Upper lobe of right lung (tissue), 1 donor: Measurements from ENCODE around the gene OLFML2A. TPM values are rescaled to one million over a fixed set of nuclear protein-coding genes. Genes with fewer than 3 reads are reported as not detected.
A peak's percentile ranks its signal among the peaks of the same experiment; 100 is the strongest.

Experiments used
- ATAC-seq: fragments of 200-7000 bp; cut with Tn5 transposase; one replicate; pipeline ENCODE4 v1.9.1; 2020; ENCODE audit warnings: mild to moderate bottlenecking, moderate library complexity
- DNase-seq: peaks from one replicate; pipeline ENCODE4 v3.0.0-alpha.2; 2020
- H3K27ac ChIP-seq: fragments of 200-600 bp; one replicate; pipeline ENCODE4 v1.8.0; 2022
- H3K27me3 ChIP-seq: fragments of 200-600 bp; one replicate; pipeline ENCODE4 v1.8.0; 2022; ENCODE audit warnings: mild to moderate bottlenecking
- H3K36me3 ChIP-seq: fragments of 200-600 bp; one replicate; pipeline ENCODE4 v1.8.0; 2022
- H3K4me1 ChIP-seq: fragments of 200-600 bp; one replicate; pipeline ENCODE4 v1.8.0; 2022
- H3K4me3 ChIP-seq: fragments of 200-600 bp; one replicate; pipeline ENCODE4 v1.8.0; 2022; ENCODE audit warnings: mild to moderate bottlenecking
- H3K9me3 ChIP-seq: fragments of 200-600 bp; one replicate; pipeline ENCODE4 v1.8.0; 2022
- CTCF ChIP-seq: fragments of 200-600 bp; IDR thresholded peaks from one replicate; pipeline ENCODE4 v1.8.0; 2022; ENCODE audit warnings: antibody characterized with exemption
- intact Hi-C: fragments of 100-400 bp; cut with DNase I; formaldehyde crosslinking; loops from one replicate; pipeline ENCODE4 v1.11.0; 2022
- total RNA-seq: library from RNA; stranded (reverse); fragmentation: NEBNext Ultra II Directional; extraction: Animal tissue kit (Norgen Biotek cat#: 25700); gene quantifications from one replicate; pipeline ENCODE4 v1.2.1, GENCODE V29; 2021
- donor health status: DM: no; HTN: yes; CAD: no; lungs with severe emphysema.

OLFML2A gene
- total RNA-seq, 1 donor from 2014 or later: 39.5 TPM

DNA sequence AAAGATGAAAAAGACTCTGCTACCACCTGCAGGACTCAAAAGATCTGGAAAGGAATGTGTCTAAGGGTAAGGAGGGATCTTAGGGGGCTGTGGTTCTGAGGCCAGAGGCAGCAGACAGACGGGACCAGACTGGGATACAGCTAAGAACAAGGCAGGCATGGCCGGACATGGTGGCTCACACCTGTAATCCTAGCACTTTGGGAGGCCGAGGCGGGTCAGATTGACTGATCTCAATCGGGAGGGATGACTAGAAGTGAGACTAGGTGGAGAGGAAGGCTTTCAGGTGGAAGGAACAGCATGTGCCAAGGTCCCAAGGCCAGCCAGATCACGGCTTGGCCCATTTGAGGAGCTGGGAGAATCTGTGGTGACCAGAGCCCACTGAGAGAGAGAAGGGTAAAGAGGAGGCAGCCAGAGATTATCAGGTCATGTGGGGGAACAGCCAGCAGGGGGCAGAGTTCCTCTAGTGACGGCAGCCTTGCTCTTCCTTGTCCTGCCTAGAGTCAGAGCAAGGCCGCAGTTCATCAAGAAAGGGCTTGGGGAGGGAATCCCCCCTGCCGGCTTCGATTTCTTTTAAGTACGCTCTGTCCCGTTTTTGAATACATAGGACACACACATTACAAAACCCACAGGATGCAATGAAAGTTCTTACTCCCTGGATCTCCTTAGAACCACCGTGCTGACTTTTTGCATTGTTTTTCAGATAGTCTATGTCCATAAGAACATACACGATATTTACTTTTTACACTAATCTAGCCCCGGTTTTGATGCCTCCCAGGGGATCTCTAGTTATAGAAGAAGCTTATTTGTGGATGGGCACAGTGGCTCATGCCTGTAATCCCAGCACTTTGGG is 2.6 kb upstream of the OLFML2A start:
- intact Hi-C loops: no loop called here
- peak; percentile 62 for ATAC-seq
- Histone ChIP-seq H3K4me1 (peaks cover 20% of the 10 kb centered on the region), H3K27ac (no peak overlapping the region), H3K4me3 (no peak overlapping the region), H3K27me3 (peaks cover 6% of the 10 kb centered on the region), H3K9me3 (no peaks in the 10 kb centered on the region), H3K36me3 (no peaks in the 10 kb centered on the region)
- peak; percentile 88 for DNase-seq
- peak; percentile 84 for TF ChIP-seq CTCF

GRCh38 chr9:124776618-124776953 is 347 bp upstream of the OLFML2A start:
- TF ChIP-seq CTCF: no peak
- no peaks in the 10 kb centered on the region for H3K9me3 ChIP-seq
- intact Hi-C loops: no loop called here
- no peak for DNase-seq
- peak overlapping the region; percentile 54 for H3K4me3 ChIP-seq
- no peaks in the 10 kb centered on the region for H3K36me3 ChIP-seq
- H3K4me1 ChIP-seq: peaks cover 21% of the 10 kb centered on the region
- H3K27ac ChIP-seq: no peak overlapping the region
- H3K27me3 ChIP-seq: no peaks in the 10 kb centered on the region
- no peak for ATAC-seq

DNA sequence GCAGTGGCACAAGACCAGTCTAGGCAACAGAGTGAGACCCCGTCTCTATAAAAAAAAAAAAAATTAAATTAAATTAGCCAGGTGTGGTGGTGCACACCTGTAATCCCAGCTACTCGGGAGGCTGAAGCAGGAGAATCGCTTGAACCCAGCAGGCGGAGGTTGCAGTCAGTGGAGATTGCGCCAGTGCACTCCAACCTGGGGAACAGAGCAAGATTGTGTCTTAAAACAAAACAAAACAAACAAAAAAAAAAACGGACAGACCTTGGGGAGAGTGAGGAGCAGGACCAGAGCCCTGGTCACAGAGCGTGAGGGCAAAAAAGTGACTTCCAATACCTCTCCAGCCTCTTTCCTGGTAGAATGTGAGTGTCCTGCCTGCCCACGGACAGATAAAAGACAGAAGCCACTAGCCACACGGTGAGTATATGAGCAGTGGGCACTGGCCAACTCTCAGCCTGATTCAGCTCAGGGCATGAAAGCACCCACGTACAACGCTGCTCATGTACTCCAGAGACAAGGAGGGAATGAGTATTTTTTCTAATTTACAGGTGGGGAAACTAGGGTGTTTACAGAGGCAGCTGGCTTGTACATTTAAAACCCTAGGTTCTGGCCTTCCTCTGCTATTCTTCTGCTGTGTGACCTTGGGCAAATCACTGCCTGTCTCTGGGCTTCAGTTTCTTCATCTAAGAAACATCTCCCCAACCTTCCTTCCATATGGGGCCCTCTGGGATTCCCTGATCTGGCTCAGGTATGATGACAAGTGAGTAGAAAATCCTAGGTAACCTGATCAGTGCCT is 1.8 kb downstream of the OLFML2A start:
- ATAC-seq (no peak), DNase-seq (peak; percentile 31)
- TF ChIP-seq CTCF: no peak
- H3K36me3 ChIP-seq: no peaks in the 10 kb centered on the region
- intact Hi-C loops: no loop called here
- H3K9me3 ChIP-seq: no peaks in the 10 kb centered on the region
- no peak overlapping the region for H3K27ac ChIP-seq
- no peaks in the 10 kb centered on the region for H3K27me3 ChIP-seq
- H3K4me1 ChIP-seq: peaks cover 21% of the 10 kb centered on the region
- no peak overlapping the region for H3K4me3 ChIP-seq

GRCh38 chr9:124779368-124780059 is 2.6 kb downstream of the OLFML2A start:
- peak; percentile 36 for DNase-seq
- intact Hi-C loops: no loop called here
- TF ChIP-seq CTCF: no peak
- H3K9me3 ChIP-seq: no peaks in the 10 kb centered on the region
- ATAC-seq: peak; percentile 33
- peaks cover 21% of the 10 kb centered on the region for H3K4me1 ChIP-seq
- no peak overlapping the region for H3K27ac ChIP-seq
- H3K4me3 ChIP-seq: no peak overlapping the region
- no peaks in the 10 kb centered on the region for H3K27me3 ChIP-seq
- H3K36me3 ChIP-seq: no peaks in the 10 kb centered on the region

GRCh38 chr9:124780060-124780756 is 3.3 kb downstream of the OLFML2A start:
- no peak for ATAC-seq
- H3K27me3 ChIP-seq: no peaks in the 10 kb centered on the region
- no peak for TF ChIP-seq CTCF
- H3K4me1 ChIP-seq: peaks cover 21% of the 10 kb centered on the region
- DNase-seq: peak; percentile 49
- no peaks in the 10 kb centered on the region for H3K36me3 ChIP-seq
- H3K9me3 ChIP-seq: no peaks in the 10 kb centered on the region
- intact Hi-C loops: no loop called here
- no peak overlapping the region for H3K4me3 ChIP-seq
- H3K27ac ChIP-seq: no peak overlapping the region
